Common myeloid progenitor, CD34-positive (primary cell): ENCODE measurements around the gene MYO1D.
"Not testable (repeated sequence)": the region's sequence is repeated elsewhere in the genome, so short reads cannot be mapped to it uniquely, and the experiment has no call there.

Source experiments
- CTCF ChIA-PET: fragments of 350-600 bp; sonication (Branson Sonifier 250); formaldehyde crosslinking; loops from one replicate; lab custom pipeline; 2021; ENCODE audit warnings: antibody characterized with exemption; lab: Charles Lee
- POLR2A ChIA-PET: fragments of 350-600 bp; sonication (Branson Sonifier 250); formaldehyde crosslinking; loops from one replicate; lab custom pipeline; 2021; ENCODE audit warnings: antibody characterized with exemption; lab: Charles Lee
- DNase-seq, 3 donors: peaks; one replicate each; pipeline versions ENCODE4 v3.0.0 to v3.0.0-alpha.2; 2013
- H3K27ac ChIP-seq, 2 experiments: 1 replicate in 1 of 2; 2 replicates in 1 of 2; pipeline ENCODE4 v1.7.0; 2013; ENCODE audit warnings: inconsistent platforms in 2 of 2, low read length in 2 of 2, mild to moderate bottlenecking in 2 of 2, low read depth in 1 of 2, moderate library complexity in 1 of 2; ENCODE audit not compliant: severe bottlenecking in 2 of 2, insufficient read depth in 1 of 2, poor library complexity in 1 of 2
- H3K27me3 ChIP-seq, 5 experiments: replicated peaks in 2 of 5; 1 replicate in 3 of 5; 2 replicates in 2 of 5; pipeline versions ENCODE4 v1.6.1 to v1.7.0; 2013; ENCODE audit warnings: low read length in 4 of 5, mild to moderate bottlenecking in 2 of 5, moderate library complexity in 2 of 5, inconsistent platforms in 1 of 5; ENCODE audit not compliant: insufficient read depth in 5 of 5, control insufficient read depth in 4 of 5
- H3K36me3 ChIP-seq, 4 experiments: 1 replicate in 2 of 4; 2 replicates in 2 of 4; pipeline versions ENCODE4 v1.6.1 to v1.7.0; 2013; ENCODE audit warnings: low read length in 3 of 4, control low read depth in 1 of 4, mild to moderate bottlenecking in 1 of 4; ENCODE audit not compliant: control insufficient read depth in 4 of 4, insufficient read depth in 4 of 4
- H3K4me1 ChIP-seq, 4 experiments: 1 replicate in 3 of 4; 2 replicates in 1 of 4; pipeline versions ENCODE4 v1.6.1 to v1.7.1; 2013; ENCODE audit warnings: low read length in 3 of 4, mild to moderate bottlenecking in 3 of 4, control low read depth in 1 of 4, inconsistent platforms in 1 of 4, moderate library complexity in 1 of 4; ENCODE audit not compliant: control insufficient read depth in 4 of 4, insufficient read depth in 4 of 4; ENCODE audit errors: control extremely low read depth in 1 of 4
- H3K4me3 ChIP-seq, 7 experiments: 1 replicate in 4 of 7; 2 replicates in 3 of 7; pipeline versions ENCODE4 v1.5.1 to v1.7.0; 2013; ENCODE audit warnings: mild to moderate bottlenecking in 7 of 7, low read length in 6 of 7, moderate library complexity in 6 of 7, inconsistent platforms in 2 of 7, low read depth in 2 of 7, control low read depth in 1 of 7; ENCODE audit not compliant: insufficient read depth in 4 of 7, control insufficient read depth in 1 of 7; ENCODE audit errors: extremely low read depth in 1 of 7
- H3K9me3 ChIP-seq, 5 experiments: 1 replicate in 4 of 5; 2 replicates in 1 of 5; pipeline versions ENCODE4 v1.6.1 to v1.7.1; 2013; ENCODE audit warnings: low read length in 4 of 5, mild to moderate bottlenecking in 2 of 5, inconsistent platforms in 1 of 5, low read depth in 1 of 5, moderate library complexity in 1 of 5; ENCODE audit not compliant: control insufficient read depth in 4 of 5, insufficient read depth in 2 of 5; ENCODE audit errors: control extremely low read depth in 1 of 5
- whole genome bisulfite sequencing: methylation state at CpG from one replicate; pipeline ENCODE4 v1.1.5; 2013; ENCODE audit not compliant: insufficient coverage; 5-methylcytosine and 5-hydroxymethylcytosine counted together

Gene MYO1D

GRCh38 chr17:32746280-32746679 is 130.6 kb downstream of the MYO1D start:
- H3K4me3 ChIP-seq = no peak overlapping the region

GRCh38 chr17:32742681-32743538 is 134.0 kb downstream of the MYO1D start:
- H3K4me3 ChIP-seq = no peak overlapping the region
- WGBS = 67% methylated on average over 3 of the region's 4 CpGs
- H3K36me3 ChIP-seq = no peaks in the 10 kb centered on the region
- no peak overlapping the region for H3K27ac ChIP-seq
- ChIA-PET CTCF (interaction anchor here (1.3 kb wide), 1 partner anchor 282 kb away, joined by 3 read pairs; no protein-coding TSS in a partner anchor), POLR2A (no interaction called here)
- no peaks in the 10 kb centered on the region for H3K9me3 ChIP-seq
- peaks cover 4 to 11% (median 5%) of the 10 kb centered on the region in 4 experiments for H3K4me1 ChIP-seq
- peak in 2 of 3 donors; percentile 27 to 28 for DNase-seq
- no peaks in the 10 kb centered on the region for H3K27me3 ChIP-seq

More at GRCh38 chr17:32746280-32746679, 130.6 kb downstream of the MYO1D start:
- no peaks in the 10 kb centered on the region for H3K36me3 ChIP-seq
- POLR2A ChIA-PET = no interaction called here
- DNase-seq = no peak
- no peaks in the 10 kb centered on the region for H3K27me3 ChIP-seq
- no peaks in the 10 kb centered on the region for H3K9me3 ChIP-seq
- H3K27ac ChIP-seq = no peak overlapping the region
- WGBS = no CpG with 5 or more reads among the region's 2 CpGs
- CTCF ChIA-PET = interaction anchor here (1.2 to 1.5 kb wide), 2 partner anchors 10 to 285 kb away, joined by 3 read pairs; no protein-coding TSS in a partner anchor
- peaks cover 4 to 11% (median 5%) of the 10 kb centered on the region in 4 experiments for H3K4me1 ChIP-seq

- Histone ChIP-seq H3K36me3 (no peaks in the 10 kb centered on the region), H3K27me3 (no peaks in the 10 kb centered on the region), H3K4me3 (no peak overlapping the region), H3K4me1 (peaks cover 4 to 11% (median 5%) of the 10 kb centered on the region in 4 experiments), H3K27ac (no peak overlapping the region), H3K9me3 (no peaks in the 10 kb centered on the region)
- DNase-seq = no peak
- WGBS = no CpG with 5 or more reads among the region's 1 CpG
- ChIA-PET CTCF (no interaction called here), POLR2A (no interaction called here)
Observed at GRCh38 chr17:32741381-32741780, 135.5 kb downstream of the MYO1D start.

- no peaks in the 10 kb centered on the region for H3K27me3 ChIP-seq
- no peak for DNase-seq
- H3K27ac ChIP-seq = no peak overlapping the region
- ChIA-PET CTCF (no interaction called here), POLR2A (no interaction called here)
- H3K4me1 ChIP-seq = peaks cover 4 to 11% (median 5%) of the 10 kb centered on the region in 4 experiments
- no peaks in the 10 kb centered on the region for H3K36me3 ChIP-seq
- H3K4me3 ChIP-seq = no peak overlapping the region
- no CpG with 5 or more reads among the region's 2 CpGs for WGBS
- no peaks in the 10 kb centered on the region for H3K9me3 ChIP-seq
Observed at GRCh38 chr17:32739722-32740121, 137.2 kb downstream of the MYO1D start.

- H3K9me3 ChIP-seq, H3K4me3 ChIP-seq, DNase-seq, H3K36me3 ChIP-seq, POLR2A ChIA-PET, H3K27me3 ChIP-seq, H3K27ac ChIP-seq, CTCF ChIA-PET: not testable (repeated sequence)
- WGBS = no CpG with 5 or more reads among the region's 4 CpGs
- peaks cover 4 to 11% (median 5%) of the 10 kb centered on the region in 4 experiments for H3K4me1 ChIP-seq
Observed at GRCh38 chr17:32739151-32739550, 137.8 kb downstream of the MYO1D start.

GRCh38 chr17:32733401-32733800 is 143.5 kb downstream of the MYO1D start:
- WGBS = no CpG with 5 or more reads among the region's 1 CpG
- no peak overlapping the region for H3K4me3 ChIP-seq
- no peaks in the 10 kb centered on the region for H3K4me1 ChIP-seq
- ChIA-PET POLR2A (interaction anchor here (0.7 kb wide), 1 partner anchor 21 kb away, joined by 3 read pairs; no protein-coding TSS in a partner anchor), CTCF (no interaction called here)
- no peak for DNase-seq
- H3K36me3 ChIP-seq = peaks cover 0 to 2% (median 1%) of the 10 kb centered on the region in 4 experiments
- H3K27ac ChIP-seq = no peak overlapping the region
- H3K9me3 ChIP-seq = peaks cover 0 to 16% (median 10%) of the 10 kb centered on the region in 5 experiments
- no peaks in the 10 kb centered on the region for H3K27me3 ChIP-seq

GRCh38 chr17:32732900-32733299 is 144.0 kb downstream of the MYO1D start:
- peaks cover 0 to 16% (median 10%) of the 10 kb centered on the region in 5 experiments for H3K9me3 ChIP-seq
- H3K27ac ChIP-seq = no peak overlapping the region
- no peak for DNase-seq
- H3K4me3 ChIP-seq = no peak overlapping the region
- H3K4me1 ChIP-seq = no peaks in the 10 kb centered on the region
- WGBS = 78% methylated on average over 6 of the region's 6 CpGs
- peaks cover 0 to 2% (median 1%) of the 10 kb centered on the region in 4 experiments for H3K36me3 ChIP-seq
- POLR2A ChIA-PET = interaction anchor here (0.7 kb wide), 1 partner anchor 22 kb away, joined by 3 read pairs; no protein-coding TSS in a partner anchor
- no peaks in the 10 kb centered on the region for H3K27me3 ChIP-seq
- CTCF ChIA-PET = no interaction called here
